ENCODE results near the gene RBM4B. TPM values are rescaled to one million over a fixed set of nuclear protein-coding genes. Genes with fewer than 3 reads are reported as not detected.

The RBM4B gene
- polyA plus RNA-seq, 3 donors = 60.9 to 80.4 (median 76.6) TPM

GRCh38 chr11:66713746-66714480, 36.2 kb upstream of the RBM4B start:
- DNase-seq = no peak

- DNase-seq = no peak
These were observed 32.8 kb upstream of the RBM4B start for GRCh38 chr11:66710384-66710930.

GRCh38 chr11:66708701-66709100, 31.0 kb upstream of the RBM4B start:
- DNase-seq = no peak

- no peak for DNase-seq
These were observed 30.4 kb upstream of the RBM4B start for GRCh38 chr11:66708094-66708493.

- no peak for DNase-seq
These were observed 29.8 kb upstream of the RBM4B start for GRCh38 chr11:66707486-66707885.

- DNase-seq = no peak
These were observed 29.3 kb upstream of the RBM4B start for GRCh38 chr11:66706989-66707388.

- DNase-seq = no peak
These were observed 28.1 kb upstream of the RBM4B start for GRCh38 chr11:66705587-66706335.

GRCh38 chr11:66704659-66705360, 27.1 kb upstream of the RBM4B start:
- DNase-seq = no peak

GRCh38 chr11:66701432-66702240, 23.9 kb upstream of the RBM4B start:
- DNase-seq = no peak

GRCh38 chr11:66700742-66701141, 23.1 kb upstream of the RBM4B start:
- DNase-seq = no peak

- no peak for DNase-seq
These were observed 22.6 kb upstream of the RBM4B start for GRCh38 chr11:66700337-66700736.

- no peak for DNase-seq
These were observed 20.8 kb upstream of the RBM4B start for GRCh38 chr11:66698491-66698890.

- no peak for DNase-seq
These were observed 20.3 kb upstream of the RBM4B start for GRCh38 chr11:66697988-66698387.

- no peak for DNase-seq
These were observed 18.5 kb upstream of the RBM4B start for GRCh38 chr11:66696146-66696545.

- DNase-seq = peak; percentile 92
These were observed 17.1 kb upstream of the RBM4B start for GRCh38 chr11:66694732-66695207.

- DNase-seq = no peak
These were observed 16.3 kb upstream of the RBM4B start for GRCh38 chr11:66694056-66694410.

- no peak for DNase-seq
These were observed 15.8 kb upstream of the RBM4B start for GRCh38 chr11:66693356-66694055.

- no peak for DNase-seq
These were observed 15.2 kb upstream of the RBM4B start for GRCh38 chr11:66692871-66693331.

GRCh38 chr11:66692446-66692845, 14.8 kb upstream of the RBM4B start:
- DNase-seq = no peak

- no peak for DNase-seq
These were observed 13.8 kb upstream of the RBM4B start for GRCh38 chr11:66691311-66691980.

All from renal pelvis (tissue), 4 donors.